ENCODE results near the gene ENDOV. TPM values are rescaled to one million over a fixed set of nuclear protein-coding genes. Genes with fewer than 3 reads are reported as not detected.

The ENDOV gene
- total RNA-seq, 1 experiment from 2014 or later = 33.2 TPM

DNA sequence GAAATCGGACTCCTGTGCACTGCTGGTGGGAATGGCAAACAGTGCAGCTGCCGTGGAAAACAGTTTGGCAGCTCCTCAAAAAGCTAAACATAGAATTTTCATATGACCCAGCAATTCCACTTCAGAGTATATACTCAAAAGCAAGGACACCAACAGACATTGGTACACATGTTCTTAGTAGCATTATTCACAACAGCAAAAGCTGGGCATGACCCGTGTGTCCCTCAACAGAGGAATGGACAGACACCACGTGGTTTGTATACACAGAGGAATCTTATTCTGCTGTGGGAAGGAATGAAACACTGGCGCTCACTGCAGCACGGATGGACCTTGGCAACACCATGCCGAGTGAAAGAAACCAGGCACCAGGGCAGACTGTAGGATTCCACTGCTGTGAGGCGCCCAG lies 45.5 kb downstream of the ENDOV start:
- Mint-ChIP-seq H3K4me1 (ENCODE audit: low read depth, unreplicated experiment) (peaks cover 11% of the 10 kb centered on the region), H3K9me3 (ENCODE audit: low read depth, unreplicated experiment) (no peaks in the 10 kb centered on the region), H3K27me3 (ENCODE audit: unreplicated experiment) (peaks cover 58% of the 10 kb centered on the region), H3K4me3 (ENCODE audit: low read depth, unreplicated experiment) (no peak overlapping the region), H3K27ac (ENCODE audit: unreplicated experiment) (no peak overlapping the region), H3K36me3 (ENCODE audit: insufficient read depth, unreplicated experiment) (no peaks in the 10 kb centered on the region)
- intact Hi-C loops (cut with micrococcal nuclease; ENCODE audit: unreplicated experiment) = no loop called here
- no peak for DNase-seq
- TF ChIP-seq, protein P1, sequence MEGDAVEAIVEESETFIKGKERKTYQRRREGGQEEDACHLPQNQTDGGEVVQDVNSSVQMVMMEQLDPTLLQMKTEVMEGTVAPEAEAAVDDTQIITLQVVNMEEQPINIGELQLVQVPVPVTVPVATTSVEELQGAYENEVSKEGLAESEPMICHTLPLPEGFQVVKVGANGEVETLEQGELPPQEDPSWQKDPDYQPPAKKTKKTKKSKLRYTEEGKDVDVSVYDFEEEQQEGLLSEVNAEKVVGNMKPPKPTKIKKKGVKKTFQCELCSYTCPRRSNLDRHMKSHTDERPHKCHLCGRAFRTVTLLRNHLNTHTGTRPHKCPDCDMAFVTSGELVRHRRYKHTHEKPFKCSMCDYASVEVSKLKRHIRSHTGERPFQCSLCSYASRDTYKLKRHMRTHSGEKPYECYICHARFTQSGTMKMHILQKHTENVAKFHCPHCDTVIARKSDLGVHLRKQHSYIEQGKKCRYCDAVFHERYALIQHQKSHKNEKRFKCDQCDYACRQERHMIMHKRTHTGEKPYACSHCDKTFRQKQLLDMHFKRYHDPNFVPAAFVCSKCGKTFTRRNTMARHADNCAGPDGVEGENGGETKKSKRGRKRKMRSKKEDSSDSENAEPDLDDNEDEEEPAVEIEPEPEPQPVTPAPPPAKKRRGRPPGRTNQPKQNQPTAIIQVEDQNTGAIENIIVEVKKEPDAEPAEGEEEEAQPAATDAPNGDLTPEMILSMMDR (IDR thresholded peaks at IDR 0.05; ENCODE audit: unreplicated experiment) = no peak
- no TSS peak for BruUV-seq (replicated peaks)
- CTCF ChIA-PET = no interaction called here

DNA sequence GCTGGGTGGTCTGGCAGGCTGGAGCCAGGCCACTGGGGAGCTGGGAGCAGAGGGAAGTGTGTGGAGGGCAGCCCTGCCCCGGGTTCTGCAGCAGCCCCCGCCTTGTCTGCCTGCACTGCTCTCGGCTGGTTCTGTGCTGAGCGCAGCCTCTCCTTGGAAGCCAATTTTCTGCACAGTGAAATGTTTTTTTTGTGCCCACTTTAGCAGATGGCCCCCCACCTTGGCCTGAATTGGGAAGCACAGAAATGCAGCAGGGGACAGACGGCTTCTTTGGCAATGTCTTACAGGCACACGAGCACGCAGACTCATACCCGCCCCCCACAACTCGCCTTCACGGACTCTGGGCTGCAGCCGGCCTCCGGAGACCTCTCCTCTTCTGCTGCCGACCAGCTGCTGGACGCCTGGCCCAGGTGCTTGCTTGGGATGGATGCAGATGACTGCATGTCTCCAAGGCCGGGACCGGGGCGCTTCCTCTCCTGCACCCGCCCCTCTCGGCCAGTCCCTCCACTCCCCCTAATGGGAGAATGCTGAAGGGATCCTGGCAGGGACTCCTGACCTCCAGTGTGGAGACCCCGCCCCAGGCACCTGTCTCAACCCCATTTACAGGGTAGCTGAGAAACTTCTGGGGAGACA lies 46.7 kb downstream of the ENDOV start:
- TF ChIP-seq, protein P1 (IDR thresholded peaks at IDR 0.05; ENCODE audit: unreplicated experiment) = no peak
- CTCF ChIA-PET = no interaction called here
- intact Hi-C loops (cut with micrococcal nuclease; ENCODE audit: unreplicated experiment) = no loop called here
- Mint-ChIP-seq H3K27ac (ENCODE audit: unreplicated experiment) (no peak overlapping the region), H3K9me3 (ENCODE audit: low read depth, unreplicated experiment) (no peaks in the 10 kb centered on the region), H3K36me3 (ENCODE audit: insufficient read depth, unreplicated experiment) (no peaks in the 10 kb centered on the region), H3K27me3 (ENCODE audit: unreplicated experiment) (peaks cover 70% of the 10 kb centered on the region), H3K4me1 (ENCODE audit: low read depth, unreplicated experiment) (peaks cover 11% of the 10 kb centered on the region), H3K4me3 (ENCODE audit: low read depth, unreplicated experiment) (no peak overlapping the region)
- no TSS peak for BruUV-seq (replicated peaks)
- no peak for DNase-seq

DNA sequence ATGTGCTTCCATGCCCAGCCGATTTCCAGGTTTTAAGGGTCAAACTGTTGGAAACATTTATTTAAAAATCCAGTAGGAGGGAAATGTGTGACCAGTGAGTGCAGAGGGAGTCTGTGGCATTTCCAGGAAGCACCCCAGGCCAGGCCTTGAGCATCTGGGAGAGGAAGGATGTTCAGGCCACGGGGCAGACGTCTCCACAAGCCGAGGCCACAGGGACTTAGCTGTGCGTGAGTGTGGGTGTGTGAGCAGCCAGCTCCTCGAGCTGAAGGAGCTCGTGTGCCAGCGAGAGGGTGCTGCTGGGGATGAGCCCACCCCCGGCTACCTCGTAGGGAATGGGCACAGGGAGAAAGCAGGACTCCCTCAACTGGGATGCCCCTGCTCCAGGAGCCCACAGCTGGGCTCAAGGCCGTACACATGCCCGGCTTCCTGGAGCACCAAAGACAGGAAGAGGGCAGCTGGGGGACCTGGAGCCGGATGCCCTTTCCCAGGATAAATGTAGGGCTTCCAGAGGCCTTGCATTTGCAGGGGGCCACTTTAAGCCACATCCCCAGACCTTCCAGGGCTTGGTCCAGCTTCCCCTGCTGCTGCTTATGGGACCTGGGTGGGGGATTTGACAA lies 48.9 kb downstream of the ENDOV start:
- Mint-ChIP-seq H3K27ac (ENCODE audit: unreplicated experiment) (no peak overlapping the region), H3K9me3 (ENCODE audit: low read depth, unreplicated experiment) (no peaks in the 10 kb centered on the region), H3K27me3 (ENCODE audit: unreplicated experiment) (peaks cover 78% of the 10 kb centered on the region), H3K4me1 (ENCODE audit: low read depth, unreplicated experiment) (no peaks in the 10 kb centered on the region), H3K36me3 (ENCODE audit: insufficient read depth, unreplicated experiment) (no peaks in the 10 kb centered on the region), H3K4me3 (ENCODE audit: low read depth, unreplicated experiment) (no peak overlapping the region)
- CTCF ChIA-PET = interaction anchor here (0.6 to 0.8 kb wide), 2 partner anchors 12 to 239 kb away, joined by 3 to 4 read pairs; no protein-coding TSS in a partner anchor
- intact Hi-C loops (cut with micrococcal nuclease; ENCODE audit: unreplicated experiment) = no loop called here
- BruUV-seq (replicated peaks) = no TSS peak
- DNase-seq = no peak
- TF ChIP-seq, protein P1 (IDR thresholded peaks at IDR 0.05; ENCODE audit: unreplicated experiment) = no peak

DNA sequence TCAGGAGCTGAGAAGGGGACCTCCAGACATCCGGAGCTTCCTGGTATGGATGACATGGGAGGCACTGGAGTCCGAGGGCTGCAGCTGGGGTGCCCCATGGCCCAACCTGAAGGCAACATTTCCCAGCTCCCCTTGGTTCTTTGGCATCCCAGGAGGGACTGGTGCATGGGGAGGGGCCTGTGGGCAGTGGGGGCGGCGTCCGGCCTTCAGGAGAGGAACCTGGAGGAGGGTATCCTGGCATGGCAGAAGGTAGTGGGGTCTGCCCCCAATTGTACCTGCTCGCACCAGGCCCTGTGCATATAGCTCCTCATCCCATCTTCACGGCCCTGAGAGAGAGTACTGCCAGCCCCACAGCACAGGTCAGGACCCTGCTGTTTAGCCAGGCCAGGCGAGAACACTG lies 49.5 kb downstream of the ENDOV start:
- TF ChIP-seq, protein P1 (IDR thresholded peaks at IDR 0.05; ENCODE audit: unreplicated experiment) = no peak
- H3K4me1 Mint-ChIP-seq (ENCODE audit: low read depth, unreplicated experiment) = no peaks in the 10 kb centered on the region
- H3K4me3 Mint-ChIP-seq (ENCODE audit: low read depth, unreplicated experiment) = no peak overlapping the region
- no TSS peak for BruUV-seq (replicated peaks)
- H3K27ac Mint-ChIP-seq (ENCODE audit: unreplicated experiment) = no peak overlapping the region
- intact Hi-C loops (cut with micrococcal nuclease; ENCODE audit: unreplicated experiment) = no loop called here
- CTCF ChIA-PET = interaction anchor here (0.8 kb wide), 1 partner anchor 11 kb away, joined by 3 read pairs; no protein-coding TSS in a partner anchor
- no peak for DNase-seq
- H3K27me3 Mint-ChIP-seq (ENCODE audit: unreplicated experiment) = peaks cover 78% of the 10 kb centered on the region
- no peaks in the 10 kb centered on the region for H3K36me3 Mint-ChIP-seq (ENCODE audit: insufficient read depth, unreplicated experiment)
- H3K9me3 Mint-ChIP-seq (ENCODE audit: low read depth, unreplicated experiment) = no peaks in the 10 kb centered on the region
